Sigmoid colon (tissue), 7 donors: ENCODE data around the gene BTAF1. TPM values are rescaled to one million over a fixed set of nuclear protein-coding genes. Genes with fewer than 3 reads are reported as not detected.

Experiments used
- DNase-seq: peaks from one replicate; pipeline ENCODE4 v3.0.0-alpha.2; 2019
- H3K27ac ChIP-seq, 4 donors: fragments of 200-600 bp; sonication (generic); one replicate each; pipeline ENCODE4 v1.5.1; 2016 to 2019; ENCODE audit warnings: mild to moderate bottlenecking in 1 of 4
- H3K27me3 ChIP-seq, 3 donors: fragments of 200-600 bp; sonication (generic); one replicate each; pipeline ENCODE4 v1.5.1; 2019; ENCODE audit warnings: mild to moderate bottlenecking in 1 of 3
- H3K36me3 ChIP-seq, 4 donors: fragments of 200-600 bp; sonication (generic); one replicate each; pipeline ENCODE4 v1.5.1; 2016 to 2019
- H3K4me1 ChIP-seq, 4 donors: fragments of 200-600 bp; sonication (generic); one replicate each; pipeline ENCODE4 v1.5.1; 2017 to 2019
- H3K4me3 ChIP-seq, 4 donors: fragments of 200-600 bp; sonication (generic); one replicate each; pipeline ENCODE4 v1.5.1; 2017 to 2019; ENCODE audit warnings: mild to moderate bottlenecking in 2 of 4, moderate library complexity in 1 of 4
- H3K9me3 ChIP-seq, 4 donors: fragments of 200-600 bp in 3 of 4; sonication (generic) in 3 of 4; one replicate each; pipeline versions ENCODE4 v1.5.1 to v1.6.1; 2013 to 2019
- CTCF ChIP-seq, 4 experiments: fragments of 450-650 bp in 3 of 4; fragments of 200-600 bp in 1 of 4; IDR thresholded peaks; one replicate each; pipeline ENCODE4 v1.5.1; 2016 to 2019; ENCODE audit warnings: antibody characterized with exemption in 4 of 4, mild to moderate bottlenecking in 3 of 4, moderate library complexity in 2 of 4
- EP300 ChIP-seq, 4 donors: sonication (generic); formaldehyde crosslinking; IDR thresholded peaks; one replicate each; pipeline ENCODE4 v1.6.1; 2017; ENCODE audit warnings: antibody characterized with exemption in 4 of 4
- POLR2A ChIP-seq, 2 donors: fragments of 450-650 bp; IDR thresholded peaks; one replicate each; pipeline ENCODE4 v1.6.1; 2016; ENCODE audit warnings: antibody characterized with exemption in 2 of 2, mild to moderate bottlenecking in 2 of 2, moderate library complexity in 2 of 2
- POLR2AphosphoS5 ChIP-seq, 4 donors: sonication (generic); formaldehyde crosslinking; IDR thresholded peaks; one replicate each; pipeline ENCODE4 v1.6.1; 2017; ENCODE audit warnings: antibody characterized with exemption in 4 of 4
- WGBS, 2 donors: extraction: QIAGEN DNeasy Blood & Tissue Kit; methylation state at CpG; one replicate each; pipeline ENCODE4 v1.1.7; 2013; 5-methylcytosine and 5-hydroxymethylcytosine counted together
- intact Hi-C: fragments of 100-400 bp; cut with DNase I; formaldehyde crosslinking; loops from one replicate; pipeline ENCODE4 v1.15.1; 2023
- polyA plus RNA-seq, 3 donors: library from polyadenylated mRNA; stranded (reverse); fragments of 200-250 nt; gene quantifications; one replicate each; pipeline ENCODE4 v1.2.3, GENCODE V29; 2013
- small RNA-seq, 3 donors: library from RNA; depleted of rRNA; stranded (forward); fragments of <200 nt; gene quantifications; one replicate each; pipeline ENCODE3, GENCODE V24; 2016
- total RNA-seq, 4 donors: library from RNA; depleted of rRNA; stranded (reverse); fragments of >200 nt; gene quantifications; one replicate each; pipeline ENCODE4 v1.1.0, GENCODE V29; 2016
- donor health status: healthy with polysubstance abuse.
- donor health status: Bipolar disorder and iron deficiency.
- donor health status: healthy.

Gene BTAF1
- total and polyA plus RNA-seq, 7 donors = 1.8 to 45.5 (median 34.6) TPM

- H3K36me3 ChIP-seq = peaks cover 7 to 31% (median 14%) of the 10 kb centered on the region in 4 donors
- H3K27ac ChIP-seq = no peak overlapping the region
- intact Hi-C loops = no loop called here
- H3K9me3 ChIP-seq = no peaks in the 10 kb centered on the region
- no peaks in the 10 kb centered on the region for H3K27me3 ChIP-seq
- no peaks in the 10 kb centered on the region for H3K4me1 ChIP-seq
- no peak for DNase-seq
- no peak overlapping the region for H3K4me3 ChIP-seq
- no peak for TF ChIP-seq POLR2AphosphoS5 (IDR thresholded peaks at IDR 0.05)
- TF ChIP-seq CTCF (IDR thresholded peaks at IDR 0.05) = no peak
- no peak for TF ChIP-seq EP300 (IDR thresholded peaks at IDR 0.05)
- no peak for TF ChIP-seq POLR2A (IDR thresholded peaks at IDR 0.05)
These were observed 152.3 kb downstream of the BTAF1 start for GRCh38 chr10:92075829-92076228.

- Histone ChIP-seq H3K9me3 (no peaks in the 10 kb centered on the region), H3K27ac (no peak overlapping the region), H3K36me3 (peaks cover 12 to 37% (median 17%) of the 10 kb centered on the region in 4 donors), H3K27me3 (no peaks in the 10 kb centered on the region), H3K4me1 (no peaks in the 10 kb centered on the region), H3K4me3 (no peak overlapping the region)
- intact Hi-C loops = no loop called here
- TF ChIP-seq EP300 (IDR thresholded peaks at IDR 0.05) (no peak), CTCF (IDR thresholded peaks at IDR 0.05) (no peak), POLR2A (IDR thresholded peaks at IDR 0.05) (no peak), POLR2AphosphoS5 (IDR thresholded peaks at IDR 0.05) (no peak)
- DNase-seq = no peak
These were observed 153.2 kb downstream of the BTAF1 start for GRCh38 chr10:92076722-92077121.

GRCh38 chr10:92079003-92079402, 155.4 kb downstream of the BTAF1 start:
- Histone ChIP-seq H3K4me3 (no peak overlapping the region), H3K9me3 (no peaks in the 10 kb centered on the region), H3K36me3 (peaks cover 12 to 37% (median 17%) of the 10 kb centered on the region in 4 donors), H3K27ac (no peak overlapping the region), H3K27me3 (no peaks in the 10 kb centered on the region), H3K4me1 (peaks cover 0 to 19% (median 13%) of the 10 kb centered on the region in 4 donors)
- TF ChIP-seq CTCF (IDR thresholded peaks at IDR 0.05) (no peak), EP300 (IDR thresholded peaks at IDR 0.05) (no peak), POLR2A (IDR thresholded peaks at IDR 0.05) (no peak), POLR2AphosphoS5 (IDR thresholded peaks at IDR 0.05) (no peak)
- intact Hi-C loops = no loop called here
- 97% methylated on average over 6 of the region's 6 CpGs for WGBS, 2 donors
- DNase-seq = no peak

Small RNA genes within 50 kb of the gene (small RNA-seq; reads per million reads assigned to genes)
- gene AL359198.2 (0 reads per million in 3 donors), gene RF00402 (0 reads per million in 3 donors)

Other genes with a start within 250 kb of the BTAF1 start
- gene TNKS2, start 125.3 kb upstream of the BTAF1 start, total RNA-seq = 10 to 100 TPM; 37.4 to 46.7 (median 40.5) TPM
- 10 to 100 TPM in 2 of 3 donors, 1 to 10 TPM in 1; 9.0 to 13.1 (median 11.1) TPM for gene TNKS2, start 125.3 kb upstream of the BTAF1 start, polyA plus RNA-seq
- gene FGFBP3, start 14.3 kb upstream of the BTAF1 start, total RNA-seq = under 1 TPM in 3 of 4 donors, not detected in 1; 0.16 to 0.71 (median 0.27) TPM
- 1 to 10 TPM in 1 of 3 donors, under 1 TPM in 2; 0.60 to 1.2 (median 0.69) TPM for gene FGFBP3, start 14.3 kb upstream of the BTAF1 start, polyA plus RNA-seq